Liver (tissue), 9 donors: ENCODE data around the gene EPB41L4A. TPM values are rescaled to one million over a fixed set of nuclear protein-coding genes. Genes with fewer than 3 reads are reported as not detected.

Source experiments
- DNase-seq: peaks from one replicate; pipeline ENCODE4 v3.0.0-alpha.2; 2017; ENCODE audit warnings: low spot score
- H3K27ac ChIP-seq, 2 donors: one replicate each; pipeline ENCODE4 v1.7.0; 2013; ENCODE audit warnings: inconsistent platforms in 2 of 2, low read length in 2 of 2, control low read depth in 1 of 2, low read depth in 1 of 2, mild to moderate bottlenecking in 1 of 2
- H3K27me3 ChIP-seq, 4 donors: one replicate each; pipeline versions ENCODE4 v1.6.1 to v1.7.0; 2013; ENCODE audit warnings: low read length in 3 of 4, inconsistent platforms in 1 of 4, mild to moderate bottlenecking in 1 of 4, moderate library complexity in 1 of 4; ENCODE audit not compliant: control insufficient read depth in 4 of 4, insufficient read depth in 4 of 4
- H3K36me3 ChIP-seq, 4 donors: one replicate each; pipeline versions ENCODE4 v1.6.1 to v1.7.0; 2013; ENCODE audit warnings: low read length in 3 of 4, mild to moderate bottlenecking in 3 of 4, low read depth in 1 of 4, moderate library complexity in 1 of 4; ENCODE audit not compliant: control insufficient read depth in 4 of 4, insufficient read depth in 3 of 4
- H3K4me1 ChIP-seq, 4 donors: one replicate each; pipeline versions ENCODE4 v1.6.1 to v1.7.0; 2013; ENCODE audit warnings: low read length in 3 of 4, mild to moderate bottlenecking in 3 of 4, moderate library complexity in 1 of 4; ENCODE audit not compliant: control insufficient read depth in 4 of 4, insufficient read depth in 4 of 4
- H3K4me3 ChIP-seq, 3 donors: one replicate each; pipeline versions ENCODE4 v1.6.1 to v1.7.0; 2013; ENCODE audit warnings: low read length in 3 of 3, control low read depth in 1 of 3, low read depth in 1 of 3, mild to moderate bottlenecking in 1 of 3
- H3K9ac ChIP-seq, 2 donors: one replicate each; pipeline ENCODE4 v1.7.0; 2013; ENCODE audit warnings: low read length in 2 of 2, mild to moderate bottlenecking in 2 of 2, moderate library complexity in 2 of 2, control low read depth in 1 of 2, low read depth in 1 of 2
- H3K9me3 ChIP-seq, 4 donors: one replicate each; pipeline versions ENCODE4 v1.6.1 to v1.7.0; 2013; ENCODE audit warnings: low read length in 3 of 4; ENCODE audit not compliant: control insufficient read depth in 4 of 4
- CTCF ChIP-seq: fragments of 150-350 bp; IDR thresholded peaks from 2 replicates; pipeline ENCODE4 v1.5.1; 2017; ENCODE audit warnings: improper control_type of control experiment, low read depth, low read length; ENCODE audit not compliant: missing input control
- EGR1 ChIP-seq, 2 donors: IDR thresholded peaks; 2 replicates each; pipeline ENCODE4 v1.6.1; 2016 to 2018; ENCODE audit warnings: antibody characterized with exemption in 2 of 2, low read depth in 2 of 2
- FOXA1 ChIP-seq: IDR thresholded peaks from 2 replicates; pipeline ENCODE4 v1.6.1; 2016; ENCODE audit warnings: antibody characterized with exemption
- FOXA2 ChIP-seq: IDR thresholded peaks from 2 replicates; pipeline ENCODE4 v1.6.1; 2016; ENCODE audit warnings: antibody characterized with exemption
- GABPA ChIP-seq, 2 donors: IDR thresholded peaks in 1 of 2; conservative IDR thresholded peaks in 1 of 2; 2 replicates each; pipeline ENCODE4 v1.6.1; 2016; ENCODE audit warnings: antibody characterized with exemption in 2 of 2, mild to moderate bottlenecking in 1 of 2, moderate library complexity in 1 of 2
- HNF4G ChIP-seq: IDR thresholded peaks from 2 replicates; pipeline ENCODE4 v1.6.1; 2016; ENCODE audit warnings: antibody characterized with exemption
- JUND ChIP-seq, 2 donors: IDR thresholded peaks; 2 replicates each; pipeline ENCODE4 v1.6.1; 2016; ENCODE audit warnings: antibody characterized with exemption in 2 of 2
- MAX ChIP-seq: IDR thresholded peaks from 2 replicates; pipeline ENCODE4 v1.6.1; 2016; ENCODE audit warnings: antibody characterized with exemption
- NR2F2 ChIP-seq: IDR thresholded peaks from 2 replicates; pipeline ENCODE4 v1.6.1; 2016; ENCODE audit warnings: antibody characterized with exemption
- RAD21 ChIP-seq, 2 donors: IDR thresholded peaks; 2 replicates each; pipeline ENCODE4 v1.6.1; 2016; ENCODE audit warnings: antibody characterized with exemption in 2 of 2, mild to moderate bottlenecking in 2 of 2
- REST ChIP-seq: IDR thresholded peaks from 2 replicates; pipeline ENCODE4 v1.6.1; 2016; ENCODE audit warnings: antibody characterized with exemption, mild to moderate bottlenecking
- RXRA ChIP-seq, 2 donors: IDR thresholded peaks; 2 replicates each; pipeline ENCODE4 v1.6.1; 2017 to 2018; ENCODE audit warnings: antibody characterized with exemption in 2 of 2, mild to moderate bottlenecking in 1 of 2
- SP1 ChIP-seq: IDR thresholded peaks from 2 replicates; pipeline ENCODE4 v1.6.1; 2018; ENCODE audit warnings: antibody characterized with exemption, mild to moderate bottlenecking
- TAF1 ChIP-seq: conservative IDR thresholded peaks from 2 replicates; pipeline ENCODE4 v1.6.1; 2016; ENCODE audit warnings: antibody characterized with exemption, mild to moderate bottlenecking
- ZBTB33 ChIP-seq: IDR thresholded peaks from 2 replicates; pipeline ENCODE4 v1.6.1; 2016; ENCODE audit warnings: antibody characterized with exemption
- WGBS: extraction: QIAGEN DNeasy Blood & Tissue Kit; methylation state at CpG from one replicate; pipeline ENCODE4 v1.1.7; 2013; 5-methylcytosine and 5-hydroxymethylcytosine counted together
- polyA plus RNA-seq, 2 donors: library from polyadenylated mRNA; stranded (reverse) in 1 of 2; unstranded in 1 of 2; fragments of 200-250 nt in 1 of 2; fragments of >200 nt in 1 of 2; fragmentation: Nextera tagmentation in 1 of 2; extraction: Ambion mirVana in 1 of 2; gene quantifications; one replicate each; pipeline versions ENCODE4 v1.2.1 to v1.2.3, GENCODE V29; 2013 to 2015
- total RNA-seq, 2 donors: library from RNA; depleted of rRNA; stranded (reverse); fragments of >200 nt; gene quantifications; one replicate each; pipeline ENCODE4 v1.2.3, GENCODE V29; 2014
- donor health status: healthy.
- donor health status: healthy.
- donor health status: healthy.
- donor health status: healthy.
- donor health status: healthy.

The EPB41L4A gene
- total and polyA plus RNA-seq, 4 donors: 1.1 to 8.0 (median 3.9) TPM

GRCh38 chr5:112232667-112233066 is 186.4 kb downstream of the EPB41L4A start:
- Histone ChIP-seq H3K27me3 (peaks cover 0 to 4% (median 0%) of the 10 kb centered on the region in 4 donors), H3K4me3 (no peak overlapping the region), H3K9ac (no peak overlapping the region), H3K9me3 (no peaks in the 10 kb centered on the region), H3K4me1 (peaks cover 3 to 9% (median 6%) of the 10 kb centered on the region in 4 donors), H3K36me3 (no peaks in the 10 kb centered on the region), H3K27ac (no peak overlapping the region)
- 59% methylated on average over 1 of the region's 1 CpG for WGBS
- TF ChIP-seq TAF1 (no peak), REST (no peak), GABPA (IDR thresholded peaks at IDR 0.05 in 1 of 2, conservative IDR thresholded peaks at IDR 0.05 in 1 of 2) (no peak), NR2F2 (no peak), RAD21 (IDR thresholded peaks at IDR 0.05) (no peak), FOXA1 (no peak), CTCF (no peak), RXRA (IDR thresholded peaks at IDR 0.05) (no peak), HNF4G (no peak)
- DNase-seq: no peak

- WGBS: 71% methylated on average over 4 of the region's 4 CpGs
- DNase-seq: no peak
- no peak overlapping the region for H3K27ac ChIP-seq
- H3K4me1 ChIP-seq: peaks cover 3 to 9% (median 6%) of the 10 kb centered on the region in 4 donors
- no peak overlapping the region for H3K4me3 ChIP-seq
- H3K9ac ChIP-seq: no peak overlapping the region
- H3K36me3 ChIP-seq: no peaks in the 10 kb centered on the region
- H3K27me3 ChIP-seq: peaks cover 0 to 4% (median 0%) of the 10 kb centered on the region in 4 donors
- no peak for TF ChIP-seq REST
- TF ChIP-seq HNF4G: no peak
- TF ChIP-seq GABPA (IDR thresholded peaks at IDR 0.05 in 1 of 2, conservative IDR thresholded peaks at IDR 0.05 in 1 of 2): no peak
- TF ChIP-seq EGR1 (IDR thresholded peaks at IDR 0.05; ENCODE audit: low read depth in 2 of 2): no peak
- no peak for TF ChIP-seq RXRA (IDR thresholded peaks at IDR 0.05)
- TF ChIP-seq SP1: no peak
- no peak for TF ChIP-seq FOXA2
- no peak for TF ChIP-seq CTCF
- TF ChIP-seq RAD21 (IDR thresholded peaks at IDR 0.05): no peak
- no peak for TF ChIP-seq JUND (IDR thresholded peaks at IDR 0.05)
- no peak for TF ChIP-seq ZBTB33
- TF ChIP-seq MAX: no peak
- TF ChIP-seq NR2F2: no peak
- no peak for TF ChIP-seq FOXA1
- no peaks in the 10 kb centered on the region for H3K9me3 ChIP-seq
Observed at GRCh38 chr5:112230606-112231005, 188.5 kb downstream of the EPB41L4A start.
